BE2C (cell line): ENCODE results near the gene CLDN24.

Source experiments
- DNase-seq: peaks from one replicate; pipeline ENCODE4 v3.0.0-alpha.2; 2020
- H3K27me3 ChIP-seq: fragments of 250-450 bp; sonication (Bioruptor Pico); 2 replicates; pipeline ENCODE4 v1.5.1; 2020; ENCODE audit warnings: mild to moderate bottlenecking
- H3K36me3 ChIP-seq: fragments of 250-450 bp; sonication (Bioruptor Pico); 2 replicates; pipeline ENCODE4 v1.5.1; 2020; ENCODE audit warnings: mild to moderate bottlenecking
- H3K4me1 ChIP-seq: fragments of 250-450 bp; sonication (Bioruptor Pico); 2 replicates; pipeline ENCODE4 v1.5.1; 2020
- H3K4me3 ChIP-seq: 2 replicates; pipeline ENCODE4 v1.5.1; 2011; ENCODE audit warnings: low read depth, low read length
- H3K9me3 ChIP-seq: fragments of 250-450 bp; sonication (Bioruptor Pico); 2 replicates; pipeline ENCODE4 v1.5.1; 2020
- CTCF ChIP-seq: IDR thresholded peaks from 2 replicates; pipeline ENCODE4 v1.5.1; 2012; ENCODE audit warnings: mild to moderate bottlenecking, low read depth, low read length

The CLDN24 gene

GRCh38 chr4:183348706-183349659, 26.8 kb upstream of the CLDN24 start:
- Histone ChIP-seq H3K4me3 (no peak overlapping the region), H3K27me3 (no peaks in the 10 kb centered on the region), H3K9me3 (no peaks in the 10 kb centered on the region), H3K4me1 (no peaks in the 10 kb centered on the region), H3K36me3 (no peaks in the 10 kb centered on the region)
- DNase-seq: no peak
- no peak for TF ChIP-seq CTCF

GRCh38 chr4:183348136-183348535, 25.9 kb upstream of the CLDN24 start:
- no peak overlapping the region for H3K4me3 ChIP-seq
- no peaks in the 10 kb centered on the region for H3K9me3 ChIP-seq
- H3K36me3 ChIP-seq: no peaks in the 10 kb centered on the region
- no peak for DNase-seq
- TF ChIP-seq CTCF: no peak
- no peaks in the 10 kb centered on the region for H3K27me3 ChIP-seq
- H3K4me1 ChIP-seq: no peaks in the 10 kb centered on the region

- TF ChIP-seq CTCF: no peak
- no peak overlapping the region for H3K4me3 ChIP-seq
- no peaks in the 10 kb centered on the region for H3K9me3 ChIP-seq
- DNase-seq: no peak
- no peaks in the 10 kb centered on the region for H3K27me3 ChIP-seq
- H3K36me3 ChIP-seq: no peaks in the 10 kb centered on the region
- H3K4me1 ChIP-seq: no peaks in the 10 kb centered on the region
These were observed 25.3 kb upstream of the CLDN24 start for GRCh38 chr4:183347566-183347965.

- Histone ChIP-seq H3K9me3 (no peaks in the 10 kb centered on the region), H3K4me3 (no peak overlapping the region), H3K36me3 (no peaks in the 10 kb centered on the region), H3K4me1 (no peaks in the 10 kb centered on the region), H3K27me3 (no peaks in the 10 kb centered on the region)
- TF ChIP-seq CTCF: no peak
- no peak for DNase-seq
These were observed 24.9 kb upstream of the CLDN24 start for GRCh38 chr4:183347146-183347545.

GRCh38 chr4:183345261-183345660, 23.0 kb upstream of the CLDN24 start:
- H3K27me3 ChIP-seq: no peaks in the 10 kb centered on the region
- no peaks in the 10 kb centered on the region for H3K4me1 ChIP-seq
- TF ChIP-seq CTCF: no peak
- no peaks in the 10 kb centered on the region for H3K9me3 ChIP-seq
- H3K36me3 ChIP-seq: no peaks in the 10 kb centered on the region
- no peak overlapping the region for H3K4me3 ChIP-seq
- no peak for DNase-seq
